ENCODE data around the gene SPARCL1. TPM values are rescaled to one million over a fixed set of nuclear protein-coding genes. Genes with fewer than 3 reads are reported as not detected.

SPARCL1 gene
- 37.9 and 45.4 TPM in 2 replicates for total RNA-seq
- 15.2 and 15.7 TPM in 2 replicates for polyA plus RNA-seq

- no peak within 1 kb of the TSS for H2AFZ ChIP-seq
- H3K36me3 ChIP-seq (replicated peaks; ENCODE audit: insufficient read depth, low read depth) = no peaks in the 10 kb centered on the region
- no peaks in the 10 kb centered on the region for H3K79me2 ChIP-seq
- no peak for TF ChIP-seq CTCF (IDR thresholded peaks at IDR 0.05; ENCODE audit: poor library complexity)
- TF ChIP-seq EZH2phosphoT487 (IDR thresholded peaks at IDR 0.05; ENCODE audit: low read depth, severe bottlenecking, unreplicated experiment) = no peak
- TF ChIP-seq EZH2 (IDR thresholded peaks at IDR 0.05; ENCODE audit: borderline replicate concordance) = no peak
- H3K9me3 ChIP-seq (ENCODE audit: low read depth) = no peaks in the 10 kb centered on the region
- no peaks in the 10 kb centered on the region for H3K9me2 ChIP-seq (replicated peaks; ENCODE audit: insufficient read depth)
- 32% methylated on average over 4 of the region's 4 CpGs for WGBS (ENCODE audit: low lambda C conversion rate, missing lambda C conversion rate)
- H4K20me1 ChIP-seq (ENCODE audit: insufficient read depth, poor library complexity, severe bottlenecking) = no peaks in the 10 kb centered on the region
- H3K27ac ChIP-seq = peak within 1 kb of the TSS; percentile 56
- no peak within 1 kb of the TSS for H3K4me3 ChIP-seq
- H3K4me1 ChIP-seq (ENCODE audit: insufficient read depth) = peaks cover 23% of the 10 kb centered on the region
- peak within 1 kb of the TSS; percentile 58 for H3K4me2 ChIP-seq
- peak; percentile 54 for DNase-seq (ENCODE audit: low spot score)
- H3K27me3 ChIP-seq = no peaks in the 10 kb centered on the region
These were observed at the start of gene SPARCL1 for GRCh38 chr4:87529187-87529586. Gene SPARCL1, minus strand, starts transcription at chr4:87529376. Its CDS starts 29,802 bp downstream, at chr4:87499574.

- Histone ChIP-seq H3K4me2 (no peak overlapping the region), H3K4me3 (no peak overlapping the region), H3K9me3 (ENCODE audit: low read depth) (no peaks in the 10 kb centered on the region), H3K9me2 (replicated peaks; ENCODE audit: insufficient read depth) (no peaks in the 10 kb centered on the region), H3K79me2 (no peaks in the 10 kb centered on the region), H4K20me1 (ENCODE audit: insufficient read depth, poor library complexity, severe bottlenecking) (no peaks in the 10 kb centered on the region), H3K36me3 (replicated peaks; ENCODE audit: insufficient read depth, low read depth) (no peaks in the 10 kb centered on the region), H3K27me3 (no peaks in the 10 kb centered on the region), H2AFZ (no peak overlapping the region), H3K4me1 (ENCODE audit: insufficient read depth) (no peaks in the 10 kb centered on the region), H3K27ac (no peak overlapping the region)
- no peak for TF ChIP-seq EZH2phosphoT487 (IDR thresholded peaks at IDR 0.05; ENCODE audit: low read depth, severe bottlenecking, unreplicated experiment)
- TF ChIP-seq EZH2 (IDR thresholded peaks at IDR 0.05; ENCODE audit: borderline replicate concordance) = no peak
- no peak for TF ChIP-seq CTCF (IDR thresholded peaks at IDR 0.05; ENCODE audit: poor library complexity)
- no peak for DNase-seq (ENCODE audit: low spot score)
These were observed 46.8 kb upstream of the SPARCL1 start for GRCh38 chr4:87575983-87576382.

GRCh38 chr4:87575408-87575807 is 46.2 kb upstream of the SPARCL1 start:
- H3K9me2 ChIP-seq (replicated peaks; ENCODE audit: insufficient read depth) = no peaks in the 10 kb centered on the region
- DNase-seq (ENCODE audit: low spot score) = no peak

More at GRCh38 chr4:87575408-87575807, 46.2 kb upstream of the SPARCL1 start:
- Histone ChIP-seq H3K9me3 (ENCODE audit: low read depth) (no peaks in the 10 kb centered on the region), H3K27me3 (no peaks in the 10 kb centered on the region), H4K20me1 (ENCODE audit: insufficient read depth, poor library complexity, severe bottlenecking) (no peaks in the 10 kb centered on the region), H3K4me1 (ENCODE audit: insufficient read depth) (no peaks in the 10 kb centered on the region), H3K36me3 (replicated peaks; ENCODE audit: insufficient read depth, low read depth) (no peaks in the 10 kb centered on the region), H3K4me2 (no peak overlapping the region), H3K4me3 (no peak overlapping the region), H3K79me2 (no peaks in the 10 kb centered on the region), H2AFZ (no peak overlapping the region), H3K27ac (no peak overlapping the region)
- WGBS (ENCODE audit: low lambda C conversion rate, missing lambda C conversion rate) = 92% methylated on average over 1 of the region's 1 CpG
- TF ChIP-seq EZH2phosphoT487 (IDR thresholded peaks at IDR 0.05; ENCODE audit: low read depth, severe bottlenecking, unreplicated experiment) (no peak), CTCF (IDR thresholded peaks at IDR 0.05; ENCODE audit: poor library complexity) (no peak), EZH2 (IDR thresholded peaks at IDR 0.05; ENCODE audit: borderline replicate concordance) (no peak)

Data from hepatocyte (in vitro differentiated cells).